ENCODE results near the gene LRP3. TPM values are rescaled to one million over a fixed set of nuclear protein-coding genes. Genes with fewer than 3 reads are reported as not detected.

LRP3 gene
- total RNA-seq, 2 experiments from 2014 or later: 0.17 to 0.31 TPM

- CTCF ChIA-PET: interaction anchor here (0.9 to 3.6 kb wide), 3 partner anchors 39 to 164 kb away, joined by 3 to 20 read pairs (median 3); no protein-coding TSS in a partner anchor
- POLR2A ChIA-PET: no interaction called here
Observed at GRCh38 chr19:33242131-33242530, 48.0 kb downstream of the LRP3 start.

GRCh38 chr19:33242911-33243310 is 48.8 kb downstream of the LRP3 start:
- POLR2A ChIA-PET: no interaction called here

GRCh38 chr19:33245948-33246708 is 52.0 kb downstream of the LRP3 start:
- POLR2A ChIA-PET: no interaction called here
- CTCF ChIA-PET: interaction anchor here (1.0 to 1.4 kb wide), 2 partner anchors 9 to 161 kb away, joined by 3 read pairs; no protein-coding TSS in a partner anchor

More at GRCh38 chr19:33242911-33243310, 48.8 kb downstream of the LRP3 start:
- CTCF ChIA-PET: interaction anchor here (3.6 kb wide), 1 partner anchor 163 kb away, joined by 20 read pairs; no protein-coding TSS in a partner anchor

- POLR2A ChIA-PET: no interaction called here
Observed at GRCh38 chr19:33246709-33247440, 52.7 kb downstream of the LRP3 start.

GRCh38 chr19:33247441-33247819 is 53.3 kb downstream of the LRP3 start:
- POLR2A ChIA-PET: no interaction called here
- CTCF ChIA-PET: no interaction called here

More at GRCh38 chr19:33246709-33247440, 52.7 kb downstream of the LRP3 start:
- CTCF ChIA-PET: interaction anchor here (1.4 kb wide), 1 partner anchor 10 kb away, joined by 3 read pairs; no protein-coding TSS in a partner anchor

GRCh38 chr19:33248104-33248503 is 54.0 kb downstream of the LRP3 start:
- CTCF ChIA-PET: no interaction called here
- POLR2A ChIA-PET: no interaction called here

- POLR2A ChIA-PET: no interaction called here
- CTCF ChIA-PET: interaction anchor here (1.0 kb wide), 1 partner anchor 12 kb away, joined by 5 read pairs; no protein-coding TSS in a partner anchor
Observed at GRCh38 chr19:33248553-33248953, 54.4 kb downstream of the LRP3 start.

GRCh38 chr19:33248954-33249613 is 55.0 kb downstream of the LRP3 start:
- CTCF ChIA-PET: interaction anchor here (1.0 kb wide), 1 partner anchor 13 kb away, joined by 5 read pairs; no protein-coding TSS in a partner anchor
- POLR2A ChIA-PET: no interaction called here

- POLR2A ChIA-PET: no interaction called here
- CTCF ChIA-PET: interaction anchor here (1.0 kb wide), 1 partner anchor 13 kb away, joined by 5 read pairs; no protein-coding TSS in a partner anchor
Observed at GRCh38 chr19:33249740-33250366, 55.7 kb downstream of the LRP3 start.

- ChIA-PET POLR2A (no interaction called here), CTCF (no interaction called here)
Observed at GRCh38 chr19:33250500-33250899, 56.4 kb downstream of the LRP3 start.

- CTCF ChIA-PET: no interaction called here
- POLR2A ChIA-PET: no interaction called here
Observed at GRCh38 chr19:33251076-33251475, 56.9 kb downstream of the LRP3 start.

- CTCF ChIA-PET: no interaction called here
- POLR2A ChIA-PET: no interaction called here
Observed at GRCh38 chr19:33251526-33252090, 57.5 kb downstream of the LRP3 start.

GRCh38 chr19:33252418-33252962 is 58.4 kb downstream of the LRP3 start:
- ChIA-PET CTCF (no interaction called here), POLR2A (no interaction called here)

- ChIA-PET POLR2A (no interaction called here), CTCF (no interaction called here)
Observed at GRCh38 chr19:33252971-33253370, 58.8 kb downstream of the LRP3 start.

- CTCF ChIA-PET: interaction anchor here (1.5 kb wide), 1 partner anchor 152 kb away, joined by 5 read pairs; no protein-coding TSS in a partner anchor
- POLR2A ChIA-PET: no interaction called here
Observed at GRCh38 chr19:33254245-33254824, 60.2 kb downstream of the LRP3 start.

- POLR2A ChIA-PET: interaction anchor here (0.6 kb wide), 1 partner anchor 78 kb away, joined by 3 read pairs; no protein-coding TSS in a partner anchor
Observed at GRCh38 chr19:33255781-33256180, 61.7 kb downstream of the LRP3 start.

GRCh38 chr19:33256261-33256660 is 62.1 kb downstream of the LRP3 start:
- ChIA-PET POLR2A (no interaction called here), CTCF (no interaction called here)

More at GRCh38 chr19:33255781-33256180, 61.7 kb downstream of the LRP3 start:
- CTCF ChIA-PET: interaction anchor here (0.9 to 1.0 kb wide), 2 partner anchors 9 to 56 kb away, joined by 3 read pairs; no protein-coding TSS in a partner anchor

GRCh38 chr19:33257828-33258227 is 63.7 kb downstream of the LRP3 start:
- POLR2A ChIA-PET: interaction anchor here (0.6 kb wide), 1 partner anchor 226 kb away, joined by 7 read pairs; no protein-coding TSS in a partner anchor
- CTCF ChIA-PET: no interaction called here
